ENCODE data around the gene NEK2. TPM values are rescaled to one million over a fixed set of nuclear protein-coding genes. Genes with fewer than 3 reads are reported as not detected.
"Not testable (repeated sequence)": the region's sequence is repeated elsewhere in the genome, so short reads cannot be mapped to it uniquely, and the experiment has no call there.

NEK2 gene
- total and polyA plus RNA-seq, 10 donors = 0.38 to 5.5 (median 2.0) TPM

GRCh38 chr1:211695135-211695816, 19.9 kb upstream of the NEK2 start:
- H3K27ac ChIP-seq = peak overlapping the region in 4 of 8 donors; percentile 6 to 60 (median 16)
- WGBS, 5 donors = 32 to 40% (median 37%) methylated on average over 10 of the region's 10 CpGs
- DNase-seq = peak; percentile 82
- TF ChIP-seq POLR2A (IDR thresholded peaks at IDR 0.05) (no peak), POLR2AphosphoS5 (IDR thresholded peaks at IDR 0.05) (peak in 1 of 3 donors; percentile 52)
- TF ChIP-seq, protein P1, sequence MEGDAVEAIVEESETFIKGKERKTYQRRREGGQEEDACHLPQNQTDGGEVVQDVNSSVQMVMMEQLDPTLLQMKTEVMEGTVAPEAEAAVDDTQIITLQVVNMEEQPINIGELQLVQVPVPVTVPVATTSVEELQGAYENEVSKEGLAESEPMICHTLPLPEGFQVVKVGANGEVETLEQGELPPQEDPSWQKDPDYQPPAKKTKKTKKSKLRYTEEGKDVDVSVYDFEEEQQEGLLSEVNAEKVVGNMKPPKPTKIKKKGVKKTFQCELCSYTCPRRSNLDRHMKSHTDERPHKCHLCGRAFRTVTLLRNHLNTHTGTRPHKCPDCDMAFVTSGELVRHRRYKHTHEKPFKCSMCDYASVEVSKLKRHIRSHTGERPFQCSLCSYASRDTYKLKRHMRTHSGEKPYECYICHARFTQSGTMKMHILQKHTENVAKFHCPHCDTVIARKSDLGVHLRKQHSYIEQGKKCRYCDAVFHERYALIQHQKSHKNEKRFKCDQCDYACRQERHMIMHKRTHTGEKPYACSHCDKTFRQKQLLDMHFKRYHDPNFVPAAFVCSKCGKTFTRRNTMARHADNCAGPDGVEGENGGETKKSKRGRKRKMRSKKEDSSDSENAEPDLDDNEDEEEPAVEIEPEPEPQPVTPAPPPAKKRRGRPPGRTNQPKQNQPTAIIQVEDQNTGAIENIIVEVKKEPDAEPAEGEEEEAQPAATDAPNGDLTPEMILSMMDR (IDR thresholded peaks at IDR 0.05 in 8 of 11, conservative IDR thresholded peaks at IDR 0.05 in 3 of 11) = no peak
- no peak overlapping the region for H3K4me3 ChIP-seq
- intact Hi-C loops (cut with DNase I; ENCODE audit: low total_unique reads) = loop anchor here (5.0 kb wide), 1 partner anchor 137 kb away; the partner anchor contains the start of gene LPGAT1
- H3K36me3 ChIP-seq = no peaks in the 10 kb centered on the region
- H3K9me3 ChIP-seq = peaks cover 0 to 17% (median 10%) of the 10 kb centered on the region in 8 donors
- peaks cover 16 to 48% (median 42%) of the 10 kb centered on the region in 6 donors for H3K4me1 ChIP-seq
- H3K27me3 ChIP-seq (replicated peaks in 1 of 7) = no peaks in the 10 kb centered on the region

- peaks cover 16 to 44% (median 39%) of the 10 kb centered on the region in 6 donors for H3K4me1 ChIP-seq
- WGBS, 5 donors = 84 to 97% (median 96%) methylated on average over 5 of the region's 5 CpGs
- H3K27ac ChIP-seq; H3K36me3 ChIP-seq; H3K4me3 ChIP-seq; intact Hi-C loops (cut with DNase I; ENCODE audit: low total_unique reads); H3K27me3 ChIP-seq (replicated peaks in 1 of 7); DNase-seq: not testable (repeated sequence)
- peaks cover 0 to 17% (median 10%) of the 10 kb centered on the region in 8 donors for H3K9me3 ChIP-seq
These were observed 18.5 kb upstream of the NEK2 start for GRCh38 chr1:211693911-211694310.

DNA sequence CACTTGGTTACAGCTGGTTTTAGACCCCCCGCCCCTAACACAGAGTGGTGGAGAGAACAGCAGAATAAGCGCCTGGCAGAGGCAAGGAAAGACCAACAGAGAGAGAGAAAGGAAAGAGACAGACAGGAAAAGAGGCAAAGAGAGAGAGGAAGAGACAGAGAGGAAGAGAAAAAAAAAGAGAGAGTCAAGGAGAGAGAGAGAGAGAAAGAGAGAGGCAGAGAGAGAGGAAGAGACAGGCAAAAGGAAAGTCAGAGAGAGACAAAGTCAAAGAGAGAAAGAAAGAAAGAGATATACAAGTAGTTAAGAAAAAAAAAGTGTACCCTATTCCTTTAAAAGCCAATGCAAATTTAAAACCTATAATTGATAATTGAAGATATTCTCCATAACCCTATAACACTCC, 13.0 kb upstream of the NEK2 start:
- Histone ChIP-seq H3K27ac (no peak overlapping the region), H3K4me3 (no peak overlapping the region), H3K9me3 (peaks cover 0 to 1% (median 0%) of the 10 kb centered on the region in 8 donors), H3K4me1 (peaks cover 0 to 12% (median 7%) of the 10 kb centered on the region in 6 donors), H3K36me3 (no peaks in the 10 kb centered on the region), H3K27me3 (replicated peaks in 1 of 7) (no peaks in the 10 kb centered on the region)
- TF ChIP-seq, protein P1 (IDR thresholded peaks at IDR 0.05 in 8 of 11, conservative IDR thresholded peaks at IDR 0.05 in 3 of 11) = no peak
- TF ChIP-seq POLR2AphosphoS5 (IDR thresholded peaks at IDR 0.05) = no peak
- no peak for TF ChIP-seq POLR2A (IDR thresholded peaks at IDR 0.05)
- WGBS, 5 donors = 86 to 91% (median 88%) methylated on average over 2 of the region's 2 CpGs
- no peak for DNase-seq
- intact Hi-C loops (cut with DNase I; ENCODE audit: low total_unique reads) = no loop called here

DNA sequence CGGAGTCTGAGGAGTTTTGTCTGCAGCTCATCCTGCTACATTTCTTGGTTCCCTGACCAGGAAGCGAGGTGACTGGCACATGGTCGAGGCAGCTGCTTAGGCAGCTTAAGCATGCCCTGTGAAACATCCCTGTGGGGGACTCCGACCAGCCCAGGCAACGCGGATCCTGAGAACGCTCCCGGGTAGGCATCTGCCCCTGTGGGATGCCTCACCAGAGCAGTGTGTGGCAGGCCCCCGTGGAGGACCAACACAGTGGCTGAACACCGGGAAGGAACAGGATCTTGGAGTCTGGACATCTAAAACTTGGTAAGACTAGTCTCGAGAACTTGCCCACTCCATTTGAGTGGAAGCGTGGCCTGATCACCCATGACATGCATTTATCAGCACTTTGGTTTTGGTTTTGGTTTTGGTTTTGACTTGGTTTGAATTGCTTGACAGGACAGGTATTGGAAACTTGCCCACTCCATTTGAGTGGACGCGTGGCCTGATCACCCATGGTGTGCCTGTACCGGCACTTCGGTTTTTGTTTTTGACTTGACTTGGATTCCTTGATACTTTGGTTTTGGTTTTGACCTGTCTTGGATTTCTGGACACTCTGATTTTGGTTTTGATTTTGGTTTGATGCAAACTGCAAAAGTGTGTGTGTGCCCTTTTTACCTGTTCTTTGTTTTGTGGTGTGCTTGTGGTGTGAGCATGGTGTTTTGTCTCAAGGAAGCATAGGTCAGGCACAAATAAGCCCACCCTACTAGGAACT, 12.2 kb upstream of the NEK2 start:
- WGBS, 5 donors = 87 to 91% (median 88%) methylated on average over 15 to 16 of the region's 16 CpGs
- Histone ChIP-seq H3K9me3 (no peaks in the 10 kb centered on the region), H3K27ac (no peak overlapping the region), H3K4me3 (peak overlapping the region in 1 of 8 donors; percentile 10), H3K4me1 (peaks cover 0 to 12% (median 7%) of the 10 kb centered on the region in 6 donors), H3K36me3 (no peaks in the 10 kb centered on the region), H3K27me3 (replicated peaks in 1 of 7) (no peaks in the 10 kb centered on the region)
- DNase-seq = no peak
- intact Hi-C loops (cut with DNase I; ENCODE audit: low total_unique reads) = no loop called here
- TF ChIP-seq, protein P1 (IDR thresholded peaks at IDR 0.05 in 8 of 11, conservative IDR thresholded peaks at IDR 0.05 in 3 of 11) = no peak
- no peak for TF ChIP-seq POLR2AphosphoS5 (IDR thresholded peaks at IDR 0.05)

Data from spleen (tissue), 11 donors.